HCEC 1CT (cell line): Measurements from ENCODE around the gene RTN1.

Experiments
- DNase-seq: peaks from one replicate; pipeline ENCODE4 v3.0.0-alpha.2; 2017

The RTN1 gene

GRCh38 chr14:59782760-59783159 lies 87.8 kb downstream of the RTN1 start:
- no peak for DNase-seq

GRCh38 chr14:59777006-59777579 lies 93.5 kb downstream of the RTN1 start:
- DNase-seq, result no peak

DNA sequence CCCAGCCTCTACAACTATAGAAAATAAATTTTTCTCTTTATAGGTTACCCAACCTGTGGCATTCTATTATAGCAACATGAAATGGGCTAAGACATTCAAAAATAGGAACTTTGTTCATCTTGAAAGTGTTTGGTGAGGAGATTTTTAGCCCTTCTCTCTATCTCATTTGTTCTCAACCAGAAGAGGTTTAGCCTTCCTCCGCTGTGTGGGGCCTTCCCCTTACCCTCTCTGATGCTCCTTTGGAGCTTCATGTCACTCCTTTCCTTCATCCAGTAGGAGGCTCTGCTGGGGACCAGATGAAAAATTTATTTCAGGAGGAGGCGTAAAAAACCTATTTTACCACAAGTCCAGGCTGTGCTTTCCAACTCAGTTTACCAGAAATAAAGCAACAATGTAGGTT lies 94.1 kb downstream of the RTN1 start:
- no peak for DNase-seq

GRCh38 chr14:59772233-59772632 lies 98.3 kb downstream of the RTN1 start:
- no peak for DNase-seq

DNA sequence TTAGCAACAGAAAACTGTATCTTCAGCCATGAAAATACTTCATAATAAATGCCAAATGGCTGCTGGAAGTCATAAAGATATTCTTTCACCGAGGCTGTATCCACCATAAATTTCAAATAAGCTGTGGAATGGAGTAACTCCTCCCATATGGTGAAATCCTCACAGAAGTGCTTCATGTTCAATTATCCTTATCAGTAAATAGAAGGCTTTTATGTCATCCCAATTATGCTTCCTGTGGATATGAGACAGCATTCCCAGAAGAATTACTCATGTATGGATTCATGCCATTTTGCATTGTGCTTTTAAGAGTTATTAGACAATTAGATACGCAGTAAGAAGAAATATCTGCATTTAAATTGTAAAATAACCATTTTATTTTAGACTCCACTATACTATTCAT lies 99.0 kb downstream of the RTN1 start:
- DNase-seq, result peak; percentile 40

- no peak for DNase-seq
These were observed 101.0 kb downstream of the RTN1 start for GRCh38 chr14:59769586-59769985.

GRCh38 chr14:59768855-59769375 lies 101.7 kb downstream of the RTN1 start:
- DNase-seq, result peak; percentile 24

GRCh38 chr14:59761851-59762250 lies 108.7 kb downstream of the RTN1 start:
- no peak for DNase-seq

DNA sequence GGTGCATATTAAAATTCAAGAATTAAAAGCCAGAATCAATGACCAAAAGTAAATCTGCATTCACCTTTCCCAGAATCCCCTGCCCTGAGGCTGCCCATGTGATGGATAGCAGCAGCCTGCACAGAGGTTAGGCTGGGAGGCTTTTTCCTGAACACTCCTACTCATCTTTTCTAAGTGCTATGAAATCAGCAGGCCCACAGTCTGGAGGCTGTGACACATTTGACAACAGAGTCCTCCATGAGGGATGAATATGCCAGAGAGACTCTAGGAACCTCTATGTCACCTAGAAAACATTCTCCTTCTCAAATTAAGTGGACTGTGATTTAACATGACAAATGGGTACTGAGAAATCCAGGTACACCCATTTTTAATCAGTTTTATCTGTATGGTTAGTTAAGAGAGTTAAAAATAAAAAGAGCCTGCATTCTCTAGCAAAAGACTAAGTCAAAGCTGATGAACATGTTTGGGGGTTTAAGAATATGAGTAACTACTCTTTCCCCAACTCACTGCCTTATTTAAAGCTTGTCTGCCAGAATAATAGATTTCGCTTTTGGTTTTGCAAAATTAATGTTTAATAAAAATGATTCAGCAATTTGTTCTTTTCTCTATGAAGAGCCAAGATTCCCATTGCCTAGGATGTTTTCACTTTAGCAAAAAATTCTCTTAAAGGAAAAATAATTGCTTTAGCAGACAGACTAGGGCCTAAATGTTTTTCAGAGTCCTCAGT lies 115.0 kb downstream of the RTN1 start:
- DNase-seq, result no peak

- DNase-seq, result peak; percentile 65
These were observed 116.3 kb downstream of the RTN1 start for GRCh38 chr14:59754256-59754655.

DNA sequence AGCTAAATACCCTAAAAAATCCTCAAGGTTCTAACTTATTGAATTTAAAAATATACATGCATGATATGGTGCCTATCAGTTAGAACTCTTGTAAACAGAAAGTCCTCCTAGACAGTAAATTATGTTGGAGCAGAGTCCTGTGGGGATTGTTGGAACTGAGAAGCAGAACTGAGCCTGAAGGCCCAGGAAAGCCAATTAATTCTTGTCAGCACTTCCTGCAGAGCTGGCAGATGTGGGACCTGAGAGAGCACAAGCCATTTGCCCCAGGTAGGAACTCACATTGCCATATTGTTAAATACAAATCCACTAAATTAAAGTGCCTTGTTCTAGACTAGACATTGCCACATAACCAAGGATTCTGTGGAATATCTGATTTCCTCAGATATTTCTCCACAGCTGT lies 117.1 kb downstream of the RTN1 start:
- DNase-seq, result no peak

DNA sequence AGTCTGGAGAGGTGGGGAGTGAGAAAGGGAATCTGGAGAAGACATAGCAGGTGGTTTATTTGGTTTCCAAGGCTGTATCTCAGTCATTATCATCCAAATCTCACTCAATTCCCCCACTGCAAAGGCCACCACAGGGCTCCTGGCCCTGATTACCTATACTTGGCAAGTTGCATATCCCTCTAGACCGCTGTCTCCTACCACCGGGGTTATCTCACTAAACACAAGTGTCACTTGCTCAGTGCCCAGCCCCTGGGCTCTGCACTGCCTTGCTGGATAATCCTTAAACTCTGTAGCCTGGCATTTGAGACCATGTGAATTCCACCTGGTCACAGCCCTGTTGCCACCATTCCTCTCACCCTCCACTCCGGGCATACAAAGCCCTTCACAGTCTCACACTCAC lies 119.0 kb downstream of the RTN1 start:
- DNase-seq, result no peak

GRCh38 chr14:59739794-59740193 lies 130.8 kb downstream of the RTN1 start:
- DNase-seq, result no peak

GRCh38 chr14:59728304-59728703 lies 142.3 kb downstream of the RTN1 start:
- DNase-seq, result no peak

GRCh38 chr14:59727073-59727661 lies 143.4 kb downstream of the RTN1 start:
- DNase-seq, result no peak

GRCh38 chr14:59711080-59711479 lies 159.5 kb downstream of the RTN1 start:
- no peak for DNase-seq

DNA sequence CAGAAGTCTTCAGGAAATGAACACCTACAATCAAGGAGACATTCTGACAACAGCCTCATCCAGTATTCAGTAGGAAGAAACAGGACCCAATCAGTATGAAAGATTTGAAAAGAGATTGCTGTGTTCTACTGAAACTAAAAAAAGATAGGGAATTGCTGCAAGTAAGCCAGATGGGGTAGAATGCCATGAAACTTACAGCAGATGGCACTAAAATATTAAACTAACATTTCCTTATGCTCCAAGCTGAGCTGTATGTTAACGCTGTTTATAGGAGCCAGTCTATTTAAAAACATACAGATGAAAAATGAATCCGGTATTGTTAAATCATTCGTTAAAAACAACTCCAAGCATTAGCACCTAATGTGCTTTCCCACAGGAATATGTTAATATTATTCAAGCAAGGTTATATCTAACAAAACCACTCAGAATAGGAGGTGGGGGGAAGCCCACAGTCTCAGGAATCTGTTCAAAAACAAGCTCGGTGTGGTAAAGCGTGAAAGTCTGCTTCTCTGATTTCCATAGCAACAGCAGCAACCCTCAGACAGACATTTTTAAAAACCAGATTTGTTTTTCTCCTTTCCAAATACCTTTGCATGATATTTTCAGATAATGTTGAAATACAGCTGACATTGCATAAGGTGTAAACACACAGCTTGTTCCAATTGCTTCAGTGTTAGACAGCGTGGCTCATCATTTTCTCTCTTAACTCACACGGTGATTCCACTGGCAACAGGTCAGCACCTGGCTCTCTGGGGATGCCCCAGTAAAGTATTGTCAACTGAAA lies 162.6 kb downstream of the RTN1 start:
- no peak for DNase-seq

DNA sequence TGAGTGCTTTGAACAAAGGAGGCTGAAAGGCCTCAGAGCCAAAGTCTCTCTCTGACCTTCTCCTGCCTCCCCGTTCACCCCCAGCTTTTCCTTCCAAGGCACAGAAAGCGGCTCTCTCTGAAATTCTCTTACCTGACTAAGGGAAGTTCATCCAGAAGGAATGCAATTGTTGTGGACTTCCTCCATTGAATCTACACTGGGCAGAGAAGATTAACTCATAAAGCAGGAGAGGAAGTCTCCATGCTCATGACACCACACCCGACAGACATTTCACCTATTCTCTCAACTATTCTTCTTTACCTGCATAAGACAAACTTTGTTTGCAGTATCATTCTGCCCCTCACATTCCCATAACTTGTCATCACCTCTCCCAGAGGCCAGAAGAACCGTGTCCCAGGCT lies 164.7 kb downstream of the RTN1 start:
- DNase-seq, result no peak

GRCh38 chr14:59705245-59705644 lies 165.3 kb downstream of the RTN1 start:
- DNase-seq, result no peak

GRCh38 chr14:59704054-59704645 lies 166.4 kb downstream of the RTN1 start:
- no peak for DNase-seq

- no peak for DNase-seq
These were observed 171.1 kb downstream of the RTN1 start for GRCh38 chr14:59699442-59699841.

DNA sequence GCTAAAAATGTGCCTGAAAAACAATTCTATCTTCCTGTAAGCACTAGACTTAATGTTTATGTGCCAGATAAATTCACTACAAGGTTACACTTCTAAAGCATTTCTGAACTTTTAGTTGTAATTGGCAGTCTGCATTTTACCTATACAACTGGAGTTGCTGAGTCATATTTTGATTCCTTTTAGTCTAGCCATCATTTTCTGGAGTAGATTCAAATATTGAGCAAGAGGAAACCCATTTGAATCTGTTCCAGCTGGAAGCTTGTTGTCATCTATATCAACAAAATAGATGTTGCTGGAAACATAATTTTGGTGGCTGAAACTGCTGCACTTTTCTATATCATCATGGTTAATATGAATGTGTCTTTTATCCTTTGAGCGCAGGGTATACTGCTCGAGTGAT lies 171.8 kb downstream of the RTN1 start:
- peak; percentile 45 for DNase-seq

GRCh38 chr14:59695198-59695597 lies 175.4 kb downstream of the RTN1 start:
- DNase-seq, result no peak
